SK-N-MC (cell line): ENCODE data around the gene PALD1.

Experiments used
- EZH2 ChIP-seq: fragments of 200-600 bp; sonication (generic); IDR thresholded peaks from one replicate; pipeline ENCODE4 v1.6.1; 2017; ENCODE audit warnings: antibody characterized with exemption
- FOXP2 ChIP-seq: optimal IDR thresholded peaks from 2 replicates; pipeline ENCODE3; 2011; ENCODE audit warnings: mild to moderate bottlenecking, moderate library complexity; ENCODE audit not compliant: insufficient read depth; ENCODE audit errors: extremely low read length, control extremely low read depth
- POLR2AphosphoS5 ChIP-seq: IDR thresholded peaks from 2 replicates; pipeline ENCODE4 v1.6.1; 2012; ENCODE audit warnings: mild to moderate bottlenecking, low read depth, low read length, borderline replicate concordance

- TF ChIP-seq FOXP2: no peak
- no peak for TF ChIP-seq EZH2
- TF ChIP-seq POLR2AphosphoS5: no peak
These were observed 55.7 kb downstream of the PALD1 start for GRCh38 chr10:70534281-70534680.
